ENCODE data around the gene KATNBL1.

Gene KATNBL1, protein sequence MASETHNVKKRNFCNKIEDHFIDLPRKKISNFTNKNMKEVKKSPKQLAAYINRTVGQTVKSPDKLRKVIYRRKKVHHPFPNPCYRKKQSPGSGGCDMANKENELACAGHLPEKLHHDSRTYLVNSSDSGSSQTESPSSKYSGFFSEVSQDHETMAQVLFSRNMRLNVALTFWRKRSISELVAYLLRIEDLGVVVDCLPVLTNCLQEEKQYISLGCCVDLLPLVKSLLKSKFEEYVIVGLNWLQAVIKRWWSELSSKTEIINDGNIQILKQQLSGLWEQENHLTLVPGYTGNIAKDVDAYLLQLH

DNA sequence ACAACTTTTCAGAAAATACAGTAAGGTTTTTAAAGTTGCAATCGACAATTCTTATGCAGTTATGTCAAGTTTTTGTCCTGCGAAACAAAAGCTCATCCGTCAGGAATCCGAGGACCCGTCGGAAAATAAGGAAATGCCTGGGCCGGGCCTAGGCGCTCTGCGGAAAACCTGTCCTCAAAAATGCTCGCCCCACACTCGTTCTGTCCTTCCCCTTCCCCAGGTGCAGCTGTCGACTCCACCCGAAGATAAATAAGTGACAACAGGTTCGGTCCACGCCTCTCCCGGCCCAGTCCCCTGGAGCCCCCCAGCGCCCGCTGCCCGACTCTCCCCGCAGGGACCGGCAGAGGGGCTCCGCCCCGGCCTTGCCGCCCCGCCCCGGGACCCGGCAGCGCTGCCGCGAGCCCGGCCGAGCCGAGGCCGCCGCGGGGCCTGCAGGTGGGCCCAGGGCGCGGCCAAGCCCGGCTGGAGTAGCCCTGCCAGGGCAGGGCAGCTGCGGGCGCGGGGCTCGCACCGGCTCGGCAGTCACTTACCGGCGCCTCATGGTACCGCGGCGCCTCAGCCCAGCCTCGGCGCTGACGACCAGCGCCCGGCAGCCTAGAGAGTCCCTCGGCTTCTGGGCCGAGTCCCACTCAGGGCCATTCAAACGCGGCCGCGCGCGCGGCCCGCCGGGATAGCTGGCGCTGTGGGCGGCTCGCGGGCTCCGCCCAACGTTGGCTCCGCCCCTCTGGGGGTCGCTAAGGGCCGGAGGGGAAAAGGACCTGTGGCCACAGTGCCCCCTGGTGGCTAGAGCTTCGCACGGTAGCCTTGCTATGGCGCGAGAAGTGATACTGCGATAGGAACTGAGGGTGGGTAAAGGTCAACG, at the start of gene KATNBL1:
Gene KATNBL1 (minus strand): TSS at position 676 of the 862 bp plus-strand sequence. CDS start 46,420 bp downstream, outside the sequence.
- DNase-seq: peak; percentile 98

DNA sequence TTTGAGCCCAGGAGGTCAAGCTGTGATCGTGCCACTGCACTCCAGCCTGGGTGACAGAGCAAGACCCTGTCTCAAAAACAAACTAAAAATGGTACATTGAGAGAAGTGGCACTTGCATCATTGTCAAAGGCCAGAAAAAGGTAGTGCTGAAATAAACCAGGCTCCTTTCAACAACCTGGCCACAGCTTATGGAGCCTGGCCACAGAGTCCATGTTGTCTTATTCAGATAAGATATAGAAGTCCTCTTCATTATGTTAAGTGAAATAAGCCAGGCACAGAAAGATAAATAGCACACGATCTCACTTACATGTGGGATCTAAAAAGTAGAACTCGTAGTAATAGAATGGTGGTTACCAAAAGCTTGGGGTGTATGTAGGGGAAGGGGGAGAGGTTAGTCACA, 49.7 kb upstream of the KATNBL1 start:
- DNase-seq: no peak

DNA sequence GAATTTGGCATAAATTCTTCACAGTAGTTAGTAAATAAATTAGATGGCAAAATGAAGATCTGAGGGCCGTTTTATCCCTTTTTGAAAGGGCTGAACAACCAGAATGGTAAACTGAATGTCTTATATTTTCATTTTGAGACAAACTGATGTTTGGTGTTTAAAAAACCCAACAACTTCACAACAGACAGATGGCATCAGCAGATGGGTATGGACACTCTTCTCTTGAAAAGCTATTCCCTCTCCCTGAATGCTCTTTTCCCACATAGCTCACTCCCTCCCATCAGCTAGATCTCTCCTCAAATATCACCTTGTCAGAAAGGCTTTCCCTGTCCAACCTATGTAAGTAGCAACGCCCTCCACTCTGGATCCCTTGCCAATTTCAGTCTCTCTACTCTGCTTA, 48.3 kb upstream of the KATNBL1 start:
- DNase-seq: no peak

GRCh38 chr15:34252545-34252944, 42.6 kb upstream of the KATNBL1 start:
- DNase-seq: no peak

- no peak for DNase-seq
These were observed 38.3 kb upstream of the KATNBL1 start for GRCh38 chr15:34248190-34248589.

DNA sequence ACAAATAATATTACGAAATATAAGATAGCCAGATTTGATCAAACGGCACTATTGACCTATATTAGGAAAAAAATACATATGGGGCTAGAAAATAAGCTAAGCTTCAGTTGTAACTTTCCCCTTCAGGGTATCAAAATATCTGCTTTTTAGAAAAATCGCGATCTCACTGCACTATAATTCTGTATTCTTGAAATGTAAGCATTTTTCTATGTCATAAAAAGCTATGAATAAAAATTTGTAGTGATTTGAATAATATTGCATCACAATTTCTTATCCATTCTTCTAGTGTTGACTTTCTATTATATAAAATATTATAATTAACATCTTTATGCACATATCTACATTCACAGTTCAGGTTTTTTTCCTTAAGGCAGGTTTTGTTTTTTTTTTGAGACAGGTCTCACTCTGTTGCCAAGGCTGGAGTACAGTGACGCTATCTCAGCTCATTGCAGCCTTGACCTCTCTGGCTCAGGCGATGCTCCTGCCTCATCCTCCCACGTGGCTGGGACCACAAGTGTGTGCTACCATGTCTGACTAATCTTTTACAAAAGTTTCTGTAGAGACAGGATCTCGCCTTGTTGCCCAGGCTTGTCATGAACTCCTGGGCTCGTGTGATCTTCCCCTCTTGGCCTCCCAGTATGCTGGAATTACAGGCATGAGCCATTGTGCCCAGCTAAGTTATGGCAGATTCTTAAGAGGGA, 36.5 kb upstream of the KATNBL1 start:
- no peak for DNase-seq

- DNase-seq: no peak
These were observed 33.3 kb upstream of the KATNBL1 start for GRCh38 chr15:34243226-34243625.

DNA sequence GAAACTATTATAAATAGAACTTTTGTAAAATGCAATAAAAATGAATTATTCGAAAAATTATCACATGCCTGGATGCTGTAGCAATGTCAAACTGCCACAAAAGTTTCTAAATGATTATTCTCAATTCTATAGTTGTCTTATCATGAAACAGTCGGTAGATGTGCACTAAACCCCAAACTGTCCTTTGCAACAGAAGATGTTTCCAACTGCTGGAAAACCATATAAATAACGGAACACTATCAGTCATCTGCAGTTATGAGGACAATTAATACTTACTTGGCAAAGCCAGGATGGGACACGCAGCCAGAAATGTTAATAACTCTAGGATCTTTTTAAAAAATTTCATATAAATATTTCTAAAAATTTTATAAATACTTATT, 32.4 kb upstream of the KATNBL1 start:
- no peak for DNase-seq

DNA sequence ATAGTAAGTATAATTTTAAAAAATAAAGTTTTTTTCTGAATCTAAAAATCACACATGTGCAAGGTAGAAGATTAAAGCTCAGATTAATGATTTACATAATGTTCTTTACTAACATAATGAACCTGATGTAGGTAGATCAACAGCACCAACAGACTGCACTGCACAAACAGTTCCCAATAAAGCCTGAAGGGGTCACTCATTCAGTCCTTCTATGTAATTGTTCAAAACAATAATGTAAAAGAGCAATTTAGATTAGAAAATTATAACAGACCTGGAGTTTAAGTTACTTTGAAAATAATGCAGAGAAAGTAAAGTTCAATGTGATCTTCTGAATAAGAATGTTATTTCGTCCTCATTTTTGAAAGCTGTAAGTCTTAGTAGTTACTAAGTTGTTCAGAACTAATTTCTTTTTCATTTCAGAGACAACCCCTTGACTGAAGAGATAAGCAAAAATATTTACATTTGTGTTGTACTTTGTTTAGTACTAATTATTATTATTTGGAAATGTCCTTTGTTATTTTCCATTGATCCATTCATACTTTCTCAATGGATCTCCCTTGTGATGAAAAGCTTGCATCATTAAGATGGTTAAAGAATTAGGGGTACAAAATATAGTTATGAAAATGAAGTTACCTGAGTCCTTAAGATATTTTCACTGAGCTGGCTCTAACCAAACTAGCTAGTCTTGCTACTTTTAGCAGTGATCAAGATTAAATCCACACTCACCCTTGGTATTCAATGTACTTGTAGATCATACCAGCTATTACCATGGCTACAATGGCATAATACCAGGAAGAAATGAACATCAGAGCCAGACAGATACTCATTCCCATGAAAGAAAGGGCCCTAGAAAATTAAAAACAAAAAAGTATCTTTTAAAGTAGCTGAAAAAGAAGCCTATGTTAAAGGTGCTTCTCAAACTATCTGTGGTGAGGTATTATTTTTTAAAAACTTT, 31.8 kb upstream of the KATNBL1 start:
- peak; percentile 20 for DNase-seq

DNA sequence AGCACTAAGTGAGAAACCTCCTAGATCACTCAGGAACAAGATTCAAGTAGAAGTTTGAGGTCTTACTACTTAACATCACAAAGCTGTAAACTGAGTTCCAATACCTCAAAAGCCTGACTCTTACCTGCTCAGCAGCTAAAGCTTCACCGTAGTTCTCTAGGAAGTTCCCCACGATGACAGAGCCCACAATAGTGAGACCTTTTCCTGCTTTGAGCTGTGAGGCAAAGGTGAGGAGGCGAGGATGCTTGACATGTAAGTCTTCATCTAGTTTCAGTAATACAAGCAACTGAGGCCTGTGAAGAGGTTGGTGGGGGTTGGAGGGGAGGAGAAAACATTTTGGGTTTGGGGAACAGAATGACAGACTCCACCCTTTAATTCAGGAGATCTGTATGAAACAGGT, 30.6 kb upstream of the KATNBL1 start:
- no peak for DNase-seq

DNA sequence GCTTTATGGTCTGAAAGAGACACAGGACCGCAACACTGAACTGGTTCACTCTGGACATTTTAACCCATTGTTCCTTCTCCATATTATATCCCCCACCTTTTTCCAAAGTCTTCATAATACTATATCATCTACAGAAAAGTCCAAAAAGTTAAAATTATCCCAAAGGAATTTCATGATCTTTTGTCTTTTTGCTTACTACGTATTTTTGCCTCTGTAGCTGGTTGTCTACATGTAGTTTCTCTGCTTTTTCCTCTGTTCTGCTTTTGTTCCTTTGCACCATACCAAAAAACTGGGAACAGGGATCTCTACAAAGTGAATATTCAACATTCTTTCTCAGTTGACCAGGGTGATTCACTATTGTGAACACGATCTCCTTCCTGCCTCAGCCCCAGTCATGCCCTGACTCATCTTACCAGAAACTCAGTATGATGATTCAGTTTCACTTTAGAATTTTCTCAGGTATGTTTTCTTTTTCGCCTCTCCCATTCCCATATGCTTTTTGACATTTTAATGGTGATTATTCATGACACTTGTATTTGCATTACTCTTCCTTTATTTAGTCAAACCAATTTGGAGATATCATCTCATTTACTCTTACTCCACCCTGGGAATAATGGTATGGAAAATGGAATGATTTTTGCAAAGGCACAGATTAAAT, 29.4 kb upstream of the KATNBL1 start:
- DNase-seq: no peak

GRCh38 chr15:34233614-34234013, 23.7 kb upstream of the KATNBL1 start:
- no peak for DNase-seq

GRCh38 chr15:34223904-34224596, 14.2 kb upstream of the KATNBL1 start:
- no peak for DNase-seq

GRCh38 chr15:34217587-34218225, 7.8 kb upstream of the KATNBL1 start:
- no peak for DNase-seq

DNA sequence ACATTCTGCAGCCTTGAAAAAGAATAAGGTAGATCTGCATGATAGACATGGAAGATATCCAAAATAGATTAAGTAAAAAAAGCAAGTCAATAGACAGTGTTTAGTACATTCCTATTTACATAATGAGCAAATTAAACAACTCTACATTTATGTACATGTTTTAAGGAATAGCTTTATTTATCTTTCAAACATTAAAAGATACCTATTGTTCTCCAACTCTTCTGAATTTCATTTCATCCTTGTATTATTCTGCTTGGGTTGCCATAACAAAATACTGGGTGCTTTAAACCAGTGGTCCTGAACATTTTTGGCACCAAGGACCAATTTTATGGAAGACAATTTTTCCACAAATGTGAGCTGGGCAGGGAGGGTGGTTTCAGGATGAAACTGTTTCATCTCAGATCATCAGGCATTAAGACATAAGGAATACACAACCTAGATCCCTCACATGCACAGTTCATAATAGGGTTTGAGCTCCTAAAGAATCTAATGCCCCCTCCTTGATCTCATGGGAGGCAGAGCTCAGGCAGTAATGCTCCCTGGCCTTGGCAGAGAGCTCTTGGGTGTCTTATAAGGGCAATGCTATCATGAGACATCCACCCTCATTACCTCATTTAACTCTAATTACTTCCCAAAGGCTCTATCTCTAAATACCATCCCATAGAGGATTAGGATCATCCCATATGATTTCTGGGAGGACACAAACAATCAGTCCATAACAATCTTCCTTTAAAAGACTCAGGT, 6.8 kb upstream of the KATNBL1 start:
- no peak for DNase-seq

- no peak for DNase-seq
These were observed 4.2 kb upstream of the KATNBL1 start for GRCh38 chr15:34214135-34214534.

DNA sequence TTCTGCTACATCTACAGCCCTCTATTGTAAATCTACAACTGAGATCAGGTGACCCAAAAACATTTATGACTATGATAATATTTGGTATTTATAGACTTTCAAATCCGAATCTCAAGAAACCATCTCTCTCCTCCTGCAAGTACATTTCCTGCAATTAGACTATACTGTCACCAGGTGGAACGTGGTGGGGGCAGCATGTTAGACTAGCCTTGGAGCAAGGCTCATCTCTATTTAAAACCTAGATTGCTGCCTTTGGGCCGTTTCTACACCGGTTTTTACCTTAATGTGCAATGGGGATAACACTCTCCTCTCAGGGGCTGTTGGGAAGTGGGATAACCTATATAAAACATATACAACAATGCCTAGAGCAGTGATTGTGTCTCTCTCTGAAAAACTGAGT, 3.8 kb upstream of the KATNBL1 start:
- DNase-seq: no peak

- DNase-seq: no peak
These were observed 3.9 kb downstream of the KATNBL1 start for GRCh38 chr15:34206011-34206410.

DNA sequence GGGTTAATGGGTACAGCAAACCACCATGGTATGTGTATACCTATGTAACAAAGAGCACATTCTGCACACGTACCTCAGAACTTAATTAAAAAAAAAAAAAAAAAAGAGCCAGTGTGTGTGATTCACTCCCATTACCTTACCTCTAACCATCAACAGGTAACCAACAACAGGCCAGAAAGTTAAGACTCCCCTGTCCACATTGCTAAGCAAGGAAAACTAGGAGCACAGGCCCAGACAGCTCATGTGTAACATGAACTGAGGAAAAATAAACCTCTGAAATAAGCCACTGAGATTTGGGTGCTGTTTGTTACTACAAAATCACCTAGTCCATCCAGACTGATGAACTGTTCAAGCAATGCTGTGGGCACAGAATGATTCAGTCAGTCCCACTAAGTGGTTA, 6.0 kb downstream of the KATNBL1 start:
- DNase-seq: no peak

DNA sequence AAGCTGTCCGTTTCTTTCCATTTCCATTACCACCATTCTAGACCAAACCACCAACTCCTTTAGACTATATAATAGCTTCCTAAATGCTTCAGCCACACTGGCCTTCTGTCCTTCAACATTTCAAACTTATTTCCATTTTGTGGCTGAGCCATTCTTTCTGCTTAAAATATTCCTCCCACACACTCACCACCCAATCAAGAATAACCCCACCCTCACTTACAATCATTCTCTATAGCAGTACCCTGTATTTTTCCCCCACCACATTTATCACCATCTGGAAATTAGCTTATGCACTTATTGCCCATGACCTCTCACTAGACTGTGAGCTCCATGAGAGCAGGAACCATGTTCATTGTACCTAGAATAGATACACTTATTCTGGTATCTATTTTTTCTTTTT, 6.6 kb downstream of the KATNBL1 start:
- DNase-seq: no peak
